MV-4-11 (cell line): ENCODE data around the gene ATOH8.
A peak's percentile ranks its signal among the peaks of the same experiment; 100 is the strongest.

Experiments
- DNase-seq: peaks from one replicate; lab custom pipeline; 2025; lab: John Stamatoyannopoulos, UW

ATOH8 gene

DNA sequence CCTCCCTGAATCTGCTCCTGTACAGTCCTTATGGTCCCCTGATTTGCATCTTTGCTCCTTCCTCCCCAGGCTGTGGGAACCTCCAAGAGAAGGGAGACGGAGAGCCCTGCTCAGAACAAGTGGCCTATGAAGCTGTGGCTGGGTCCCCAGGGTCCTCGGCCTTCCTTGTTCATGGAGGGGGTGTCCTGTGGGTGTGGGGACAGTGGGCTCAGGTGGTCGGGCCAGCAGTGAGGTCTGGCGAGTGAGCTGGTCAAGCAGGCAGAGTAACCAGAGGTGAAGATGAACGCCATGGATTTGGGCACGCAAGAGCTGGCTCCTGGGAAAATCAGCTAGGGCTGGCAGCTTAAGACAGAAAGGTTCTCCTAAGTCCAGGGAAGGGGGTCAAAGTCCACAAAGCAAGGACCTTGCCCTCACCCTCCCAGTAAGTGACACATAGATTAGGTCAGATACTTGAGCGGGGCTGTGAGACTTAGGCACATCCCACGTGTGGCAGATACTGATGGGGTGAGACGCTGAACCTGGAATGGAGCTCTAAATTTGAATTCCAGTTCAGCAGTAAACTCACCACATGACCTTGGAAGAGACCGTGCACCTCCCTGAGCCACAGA is 34.8 kb upstream of the ATOH8 start:
- DNase-seq: no peak

GRCh38 chr2:85719609-85720240 is 34.1 kb upstream of the ATOH8 start:
- DNase-seq: peak; percentile 40

DNA sequence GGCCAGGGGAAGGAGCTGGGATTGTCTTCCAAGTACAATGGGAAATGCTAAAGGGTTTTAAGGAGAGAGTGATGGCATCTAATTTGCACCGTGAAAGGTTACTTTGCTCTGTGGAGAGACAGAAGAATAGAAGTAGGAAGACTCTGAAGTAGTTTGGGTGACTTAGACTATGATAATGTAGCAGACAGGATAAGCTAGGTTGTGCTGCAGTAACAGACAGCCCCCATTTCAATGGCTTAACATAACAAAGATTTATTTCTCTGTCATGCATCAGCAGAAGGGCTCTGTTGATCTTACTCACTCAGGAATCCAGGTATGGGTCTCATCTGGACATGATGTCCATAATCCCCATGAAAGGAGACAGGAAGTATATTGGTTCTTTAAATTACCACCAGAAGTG is 33.3 kb upstream of the ATOH8 start:
- no peak for DNase-seq

DNA sequence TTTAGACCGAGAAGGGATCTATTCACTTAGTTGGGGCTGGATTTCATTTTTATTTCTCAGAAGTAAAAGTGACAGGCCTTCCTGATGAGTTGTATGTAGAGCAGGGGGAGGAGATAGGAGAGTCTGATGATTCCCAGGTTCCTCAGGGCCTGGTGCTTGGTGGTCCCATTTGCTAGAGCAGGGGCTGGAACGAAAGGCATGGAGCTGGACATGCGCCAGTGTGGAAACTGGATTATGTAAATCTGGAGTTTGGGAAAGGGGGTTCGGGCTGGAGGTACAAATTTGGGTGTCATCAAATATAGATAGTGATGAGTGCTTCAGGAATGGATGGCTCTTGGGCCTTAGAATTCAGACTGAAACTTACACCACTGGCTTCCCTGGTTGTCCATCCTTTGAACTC is 32.1 kb upstream of the ATOH8 start:
- DNase-seq: no peak

- no peak for DNase-seq
Measured at GRCh38 chr2:85722519-85722918, 31.3 kb upstream of the ATOH8 start.

GRCh38 chr2:85723707-85724360 is 30.0 kb upstream of the ATOH8 start:
- DNase-seq: no peak

- no peak for DNase-seq
Measured at GRCh38 chr2:85724731-85725181, 29.0 kb upstream of the ATOH8 start.

DNA sequence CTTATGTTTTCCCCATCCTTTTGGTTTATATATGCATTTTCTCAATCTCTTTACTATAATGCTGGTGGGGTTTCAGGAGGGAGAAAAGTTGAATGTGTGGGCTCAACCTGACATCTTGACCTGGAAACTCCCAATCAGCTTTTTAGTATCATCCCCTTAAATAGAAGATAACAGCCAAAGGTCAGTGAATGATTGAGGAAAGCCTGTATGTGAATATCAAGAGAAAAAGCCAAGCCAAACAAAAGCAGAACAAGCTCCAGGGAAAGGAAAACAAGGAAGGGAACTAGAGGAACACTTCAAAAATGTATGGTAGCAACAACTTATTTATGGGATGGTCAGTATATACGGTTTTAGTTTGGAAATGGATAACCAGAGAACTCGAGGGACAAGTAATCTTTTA is 28.3 kb upstream of the ATOH8 start:
- no peak for DNase-seq

DNA sequence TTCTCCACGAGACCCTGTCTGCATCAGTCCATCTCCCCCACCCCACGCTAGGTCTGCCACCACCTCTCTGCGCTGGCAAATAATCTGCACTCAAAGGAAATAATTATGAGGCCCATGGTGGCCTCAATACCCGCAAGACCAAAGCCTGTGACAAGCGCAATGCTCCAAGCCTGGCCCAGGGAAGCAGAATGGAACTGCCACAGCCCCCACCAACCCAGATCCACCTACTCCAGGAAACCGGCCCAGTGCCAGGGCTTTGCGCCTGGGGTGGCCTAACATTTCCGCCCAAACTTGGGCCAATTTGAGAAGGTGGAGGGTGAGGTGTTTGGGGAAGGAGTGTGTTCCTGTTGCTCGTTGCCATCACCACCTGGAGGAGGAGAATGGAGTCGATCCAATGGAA is 26.0 kb upstream of the ATOH8 start:
- no peak for DNase-seq

DNA sequence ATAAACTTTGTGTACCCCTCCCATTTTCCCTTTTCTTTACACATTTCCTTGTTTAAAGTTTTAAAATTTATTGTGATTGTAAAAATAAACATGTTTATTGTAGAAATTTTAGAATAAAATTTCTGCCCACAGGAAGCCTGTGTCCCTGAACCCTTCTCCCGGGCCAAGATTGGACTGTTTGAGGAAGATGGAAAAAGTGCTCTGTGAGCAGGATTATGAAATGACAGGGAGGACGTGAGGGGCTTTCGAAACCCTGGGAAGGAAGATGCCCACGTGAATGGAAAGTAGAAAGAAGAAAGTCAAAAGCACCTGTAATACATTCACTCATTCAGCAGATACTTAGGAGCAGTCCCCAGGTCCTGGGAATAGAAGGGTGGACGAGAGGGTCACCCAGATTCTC is 25.4 kb upstream of the ATOH8 start:
- DNase-seq: no peak

- peak; percentile 49 for DNase-seq
Measured at GRCh38 chr2:85728883-85729824, 24.6 kb upstream of the ATOH8 start.

DNA sequence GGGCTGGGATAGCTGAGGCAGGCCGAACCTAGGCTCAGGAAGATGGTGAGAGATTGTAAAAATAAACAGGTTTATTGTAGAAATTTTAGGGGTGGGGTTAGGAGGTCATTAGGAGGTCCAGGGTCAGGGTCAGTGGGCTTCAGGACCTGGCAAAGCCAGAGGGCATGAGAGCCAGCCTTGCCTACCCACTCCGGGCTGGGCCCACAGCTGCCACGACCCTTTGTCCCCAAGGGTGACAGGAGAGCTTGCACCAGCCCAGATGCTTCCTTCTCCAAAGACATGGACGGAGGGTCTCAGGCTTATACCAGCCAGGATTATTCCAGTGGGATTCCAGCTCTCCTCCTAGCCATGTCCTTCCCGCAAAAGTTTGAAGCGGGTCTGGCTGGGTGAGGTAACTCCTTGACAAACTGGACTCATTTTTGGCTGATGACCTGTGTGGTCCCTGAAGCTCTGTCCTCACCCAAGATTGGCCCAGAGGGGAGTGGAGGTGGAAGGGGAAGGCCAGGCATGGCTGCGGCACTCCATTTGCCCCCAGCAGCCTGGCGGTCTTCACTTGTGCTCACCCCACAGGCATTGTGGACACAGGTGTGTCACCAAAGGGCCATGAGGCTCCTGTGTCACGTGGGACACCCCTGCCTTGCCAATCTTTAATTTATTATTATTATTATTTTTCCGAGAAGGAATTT is 23.8 kb upstream of the ATOH8 start:
- DNase-seq: no peak

GRCh38 chr2:85730686-85731230 is 23.0 kb upstream of the ATOH8 start:
- no peak for DNase-seq

DNA sequence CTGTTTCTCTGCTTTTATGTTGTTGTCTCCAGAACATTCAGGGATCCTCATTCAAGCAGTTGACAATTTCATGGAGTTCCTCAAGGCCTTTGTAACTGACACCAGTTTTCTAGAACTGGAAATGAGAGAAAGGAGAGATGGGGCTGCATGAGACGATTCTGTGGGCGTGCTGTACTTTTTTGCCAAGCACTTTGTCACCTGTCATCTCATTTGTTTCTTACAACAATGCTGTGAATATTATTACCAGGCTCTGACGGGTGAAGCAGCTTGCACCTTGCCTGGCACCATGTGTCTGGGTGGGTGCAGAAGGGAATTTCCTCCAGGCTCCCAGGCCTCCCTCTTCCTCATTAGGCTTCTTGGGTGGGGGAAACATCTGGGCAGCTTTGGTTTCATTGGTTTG is 22.2 kb upstream of the ATOH8 start:
- DNase-seq: no peak

DNA sequence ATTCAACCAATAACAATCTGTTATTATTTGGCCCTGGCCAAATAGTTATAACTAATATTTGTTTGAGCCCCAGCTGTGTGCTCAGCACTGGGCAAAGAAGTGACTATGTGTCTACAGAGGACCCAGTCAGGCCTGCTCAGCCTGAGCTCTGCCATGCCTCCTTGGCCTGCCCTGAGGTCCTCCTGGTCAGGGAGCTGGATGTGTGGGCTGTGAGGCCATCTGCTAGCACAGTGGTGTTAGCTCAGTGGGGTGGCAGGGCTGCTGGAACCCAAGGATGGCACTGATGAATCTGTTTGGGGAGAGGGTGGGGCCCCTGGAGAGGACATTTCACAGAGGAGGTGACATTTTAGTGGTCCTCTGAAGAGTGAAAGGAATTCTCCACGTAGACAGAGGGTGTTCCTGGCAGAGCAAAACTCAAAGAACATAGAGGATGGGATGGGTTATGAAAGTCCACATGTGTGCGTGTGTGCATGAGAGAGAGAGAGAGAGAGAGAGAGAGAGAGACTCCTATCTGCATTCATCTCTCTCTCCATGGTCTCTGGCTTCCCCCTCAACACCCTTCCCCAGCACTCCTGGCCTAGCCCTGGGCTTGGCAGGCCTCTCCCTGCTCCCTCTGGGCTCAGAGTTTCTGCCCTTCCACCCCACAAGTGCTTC is 21.2 kb upstream of the ATOH8 start:
- no peak for DNase-seq

GRCh38 chr2:85733121-85733960 is 20.4 kb upstream of the ATOH8 start:
- no peak for DNase-seq

GRCh38 chr2:85734015-85734414 is 19.8 kb upstream of the ATOH8 start:
- no peak for DNase-seq

- DNase-seq: no peak
Measured at GRCh38 chr2:85734942-85735608, 18.7 kb upstream of the ATOH8 start.

DNA sequence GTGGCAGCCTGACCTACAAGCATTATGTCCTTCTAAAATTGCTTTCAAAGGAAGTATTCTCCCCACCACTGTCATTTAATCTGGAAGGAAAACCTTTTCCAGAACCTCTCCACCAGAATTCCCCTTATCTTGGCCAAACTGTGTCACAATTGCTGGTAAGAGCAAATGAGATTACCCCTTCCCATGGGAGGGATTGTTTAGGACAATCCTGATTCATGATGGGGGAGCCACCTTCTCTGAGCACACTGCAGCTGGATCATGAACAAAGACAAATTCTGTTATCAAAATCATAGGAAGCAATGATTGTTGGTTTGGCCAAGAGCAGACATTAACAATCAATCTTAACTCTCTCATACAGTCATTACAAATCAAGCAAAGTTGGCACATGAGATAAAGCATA is 18.1 kb upstream of the ATOH8 start:
- DNase-seq: no peak
